SH-SY5Y (cell line): ENCODE measurements around the gene CBLB.

Source experiments
- GATA2 ChIP-seq: IDR thresholded peaks from 2 replicates; pipeline ENCODE4 v1.6.1; 2011; ENCODE audit warnings: mild to moderate bottlenecking, low read depth, low read length
- GATA3 ChIP-seq: IDR thresholded peaks from 2 replicates; pipeline ENCODE4 v1.6.1; 2011; ENCODE audit warnings: low read depth, mild to moderate bottlenecking, low read length, moderate library complexity

CBLB gene

GRCh38 chr3:105883798-105884377 lies 15.1 kb upstream of the CBLB start:
- TF ChIP-seq GATA2 (peak; percentile 51), GATA3 (peak; percentile 75)

GRCh38 chr3:105880681-105881290 lies 12.0 kb upstream of the CBLB start:
- TF ChIP-seq GATA2 (no peak), GATA3 (no peak)

GRCh38 chr3:105878061-105878460 lies 9.2 kb upstream of the CBLB start:
- TF ChIP-seq GATA2 (no peak), GATA3 (no peak)

- TF ChIP-seq GATA2 (no peak), GATA3 (no peak)
Observed at GRCh38 chr3:105877336-105877910, 8.6 kb upstream of the CBLB start.

GRCh38 chr3:105876780-105877327 lies 8.0 kb upstream of the CBLB start:
- no peak for TF ChIP-seq GATA2
- no peak for TF ChIP-seq GATA3

GRCh38 chr3:105869861-105870755 lies 1.3 kb upstream of the CBLB start:
- no peak for TF ChIP-seq GATA2
- no peak for TF ChIP-seq GATA3

GRCh38 chr3:105869531-105869833 lies 670 bp upstream of the CBLB start:
- TF ChIP-seq GATA3 (no peak), GATA2 (no peak)

- TF ChIP-seq GATA3 (no peak), GATA2 (no peak)
Observed at GRCh38 chr3:105868431-105868741, 426 bp downstream of the CBLB start.

GRCh38 chr3:105867712-105868430 lies 941 bp downstream of the CBLB start:
- no peak for TF ChIP-seq GATA3
- no peak for TF ChIP-seq GATA2

GRCh38 chr3:105866656-105867653 lies 1.9 kb downstream of the CBLB start:
- no peak for TF ChIP-seq GATA2
- TF ChIP-seq GATA3, result no peak

GRCh38 chr3:105865867-105866350 lies 2.9 kb downstream of the CBLB start:
- TF ChIP-seq GATA2, result no peak
- TF ChIP-seq GATA3, result no peak

- TF ChIP-seq GATA2 (no peak), GATA3 (no peak)
Observed at GRCh38 chr3:105865016-105865623, 3.7 kb downstream of the CBLB start.
